WTC11 (cell line): Measurements from ENCODE around the gene PSMD8.

ENCODE experiments used
- ATF3 ChIP-seq: sonication (generic); formaldehyde crosslinking; conservative IDR thresholded peaks from 2 replicates; pipeline ENCODE4 v1.8.1; 2022; ENCODE audit warnings: mild to moderate bottlenecking, missing genetic modification reagents
- E2F1 ChIP-seq: sonication (generic); formaldehyde crosslinking; IDR thresholded peaks from 2 replicates; pipeline ENCODE4 v1.8.0; 2022; ENCODE audit warnings: mild to moderate bottlenecking, missing genetic modification reagents
- NFE2L1 ChIP-seq: sonication (generic); formaldehyde crosslinking; IDR thresholded peaks from 2 replicates; pipeline ENCODE4 v1.8.1; 2023; ENCODE audit warnings: missing genetic modification reagents
- ZNF138 ChIP-seq: sonication (generic); formaldehyde crosslinking; conservative IDR thresholded peaks from 2 replicates; pipeline ENCODE4 v1.8.1; 2022; ENCODE audit warnings: mild to moderate bottlenecking, moderate library complexity, missing genetic modification reagents
- TF ChIP-seq, protein P1 (sequence below): sonication (generic); formaldehyde crosslinking; IDR thresholded peaks from 2 replicates; pipeline ENCODE4 v1.8.1; 2022; ENCODE audit warnings: low read depth, mild to moderate bottlenecking, moderate library complexity, missing genetic modification reagents, borderline replicate concordance
- TF ChIP-seq, protein P2 (sequence below): fragments of 200-600 bp; IDR thresholded peaks from 2 replicates; pipeline ENCODE4 v1.8.0; 2022; ENCODE audit warnings: antibody characterized with exemption

DNA sequence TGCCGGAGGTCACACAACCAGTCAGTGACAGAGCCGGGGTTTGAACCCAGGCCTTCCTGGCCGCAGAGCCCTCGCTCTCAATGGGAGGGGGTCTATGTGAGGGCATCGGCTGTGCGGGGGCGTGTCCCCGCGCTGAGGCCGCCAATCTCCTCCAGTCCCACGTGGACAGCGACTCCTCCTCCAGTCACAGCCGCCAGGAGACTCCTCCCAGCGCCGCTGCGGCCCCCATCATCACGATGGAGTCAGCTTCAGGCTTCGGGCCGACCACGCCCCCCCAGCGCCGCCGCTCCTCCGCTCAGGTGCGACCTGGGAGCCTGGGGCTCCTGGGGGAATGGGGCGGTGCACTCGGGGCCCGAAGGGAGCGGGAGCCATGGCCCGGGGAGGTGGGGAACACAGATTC is 20.1 kb downstream of the PSMD8 start:
- TF ChIP-seq ATF3 (CRISPR knock-in tag) = no peak
- TF ChIP-seq, protein P1, sequence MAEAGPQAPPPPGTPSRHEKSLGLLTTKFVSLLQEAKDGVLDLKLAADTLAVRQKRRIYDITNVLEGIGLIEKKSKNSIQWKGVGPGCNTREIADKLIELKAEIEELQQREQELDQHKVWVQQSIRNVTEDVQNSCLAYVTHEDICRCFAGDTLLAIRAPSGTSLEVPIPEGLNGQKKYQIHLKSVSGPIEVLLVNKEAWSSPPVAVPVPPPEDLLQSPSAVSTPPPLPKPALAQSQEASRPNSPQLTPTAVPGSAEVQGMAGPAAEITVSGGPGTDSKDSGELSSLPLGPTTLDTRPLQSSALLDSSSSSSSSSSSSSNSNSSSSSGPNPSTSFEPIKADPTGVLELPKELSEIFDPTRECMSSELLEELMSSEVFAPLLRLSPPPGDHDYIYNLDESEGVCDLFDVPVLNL (CRISPR knock-in tag) = no peak
- TF ChIP-seq, protein P2, sequence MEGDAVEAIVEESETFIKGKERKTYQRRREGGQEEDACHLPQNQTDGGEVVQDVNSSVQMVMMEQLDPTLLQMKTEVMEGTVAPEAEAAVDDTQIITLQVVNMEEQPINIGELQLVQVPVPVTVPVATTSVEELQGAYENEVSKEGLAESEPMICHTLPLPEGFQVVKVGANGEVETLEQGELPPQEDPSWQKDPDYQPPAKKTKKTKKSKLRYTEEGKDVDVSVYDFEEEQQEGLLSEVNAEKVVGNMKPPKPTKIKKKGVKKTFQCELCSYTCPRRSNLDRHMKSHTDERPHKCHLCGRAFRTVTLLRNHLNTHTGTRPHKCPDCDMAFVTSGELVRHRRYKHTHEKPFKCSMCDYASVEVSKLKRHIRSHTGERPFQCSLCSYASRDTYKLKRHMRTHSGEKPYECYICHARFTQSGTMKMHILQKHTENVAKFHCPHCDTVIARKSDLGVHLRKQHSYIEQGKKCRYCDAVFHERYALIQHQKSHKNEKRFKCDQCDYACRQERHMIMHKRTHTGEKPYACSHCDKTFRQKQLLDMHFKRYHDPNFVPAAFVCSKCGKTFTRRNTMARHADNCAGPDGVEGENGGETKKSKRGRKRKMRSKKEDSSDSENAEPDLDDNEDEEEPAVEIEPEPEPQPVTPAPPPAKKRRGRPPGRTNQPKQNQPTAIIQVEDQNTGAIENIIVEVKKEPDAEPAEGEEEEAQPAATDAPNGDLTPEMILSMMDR = no peak
- TF ChIP-seq NFE2L1 = no peak
- no peak for TF ChIP-seq E2F1 (CRISPR knock-in tag)
- TF ChIP-seq ZNF138 (CRISPR knock-in tag) = no peak
